GM18507 (cell line): Measurements from ENCODE around the gene MARF1.
"Not testable (repeated sequence)": the region's sequence is repeated elsewhere in the genome, so short reads cannot be mapped to it uniquely, and the experiment has no call there.

Experiments used
- DNase-seq: peaks from one replicate; pipeline ENCODE4 v3.0.0; 2011; ENCODE audit warnings: low read depth; ENCODE audit not compliant: insufficient read length; ENCODE audit errors: extremely low spot score
- FAIRE-seq: peaks from 2 replicates; lab custom pipeline; 2011; peaks lifted over from hg19 to GRCh38; lab: Jason Lieb, UNC

Gene MARF1

GRCh38 chr16:15576960-15577958 is 65.7 kb downstream of the MARF1 start:
- FAIRE-seq (no peak), DNase-seq (no peak)

- DNase-seq (no peak), FAIRE-seq (no peak)
Observed at GRCh38 chr16:15575293-15576049, 67.5 kb downstream of the MARF1 start.

GRCh38 chr16:15574614-15574948 is 68.4 kb downstream of the MARF1 start:
- no peak for FAIRE-seq
- no peak for DNase-seq

- DNase-seq, FAIRE-seq: not testable (repeated sequence)
Observed at GRCh38 chr16:15573896-15574613, 68.9 kb downstream of the MARF1 start.

- FAIRE-seq, result no peak
Observed at GRCh38 chr16:15573274-15573895, 69.6 kb downstream of the MARF1 start.

GRCh38 chr16:15572329-15573001 is 70.5 kb downstream of the MARF1 start:
- DNase-seq (no peak), FAIRE-seq (no peak)

More at GRCh38 chr16:15573274-15573895, 69.6 kb downstream of the MARF1 start:
- no peak for DNase-seq

GRCh38 chr16:15571557-15571956 is 71.4 kb downstream of the MARF1 start:
- no peak for DNase-seq
- FAIRE-seq, result no peak

- FAIRE-seq, DNase-seq: not testable (repeated sequence)
Observed at GRCh38 chr16:15570666-15571065, 72.3 kb downstream of the MARF1 start.

- DNase-seq, result no peak
- FAIRE-seq, result no peak
Observed at GRCh38 chr16:15567823-15568222, 75.1 kb downstream of the MARF1 start.

GRCh38 chr16:15566095-15566494 is 76.9 kb downstream of the MARF1 start:
- FAIRE-seq (no peak), DNase-seq (no peak)

- FAIRE-seq (no peak), DNase-seq (no peak)
Observed at GRCh38 chr16:15564604-15565339, 78.2 kb downstream of the MARF1 start.

- FAIRE-seq, result no peak
- no peak for DNase-seq
Observed at GRCh38 chr16:15559176-15559575, 83.8 kb downstream of the MARF1 start.

- DNase-seq, result no peak
- no peak for FAIRE-seq
Observed at GRCh38 chr16:15557258-15557657, 85.7 kb downstream of the MARF1 start.

- DNase-seq, result no peak
- FAIRE-seq, result no peak
Observed at GRCh38 chr16:15556130-15556529, 86.8 kb downstream of the MARF1 start.

- no peak for FAIRE-seq
- no peak for DNase-seq
Observed at GRCh38 chr16:15553313-15554088, 89.5 kb downstream of the MARF1 start.

GRCh38 chr16:15552507-15552906 is 90.4 kb downstream of the MARF1 start:
- no peak for FAIRE-seq
- DNase-seq, result no peak

- DNase-seq (no peak), FAIRE-seq (peak; percentile 5)
Observed at GRCh38 chr16:15548482-15548891, 94.5 kb downstream of the MARF1 start.

GRCh38 chr16:15547768-15548096 is 95.2 kb downstream of the MARF1 start:
- FAIRE-seq (no peak), DNase-seq (no peak)
